Activated B cell treated with CpG ODN at 0.5 μM for 24 hours (primary cell): ENCODE results near the gene PHTF2. TPM values are rescaled to one million over a fixed set of nuclear protein-coding genes. Genes with fewer than 3 reads are reported as not detected.
"Not testable (repeated sequence)": the region's sequence is repeated elsewhere in the genome, so short reads cannot be mapped to it uniquely, and the experiment has no call there.

ENCODE experiments used
- ATAC-seq: fragments of 200-7000 bp; cut with Tn5 transposase; one replicate; pipeline ENCODE4 v1.10.0; 2021; ENCODE audit warnings: low read depth, mild to moderate bottlenecking, moderate library complexity
- CTCF ChIA-PET: fragments of 350-600 bp; sonication (Branson Sonifier 250); formaldehyde crosslinking; loops from one replicate; lab custom pipeline; 2021; ENCODE audit warnings: antibody characterized with exemption; lab: Charles Lee
- POLR2A ChIA-PET: fragments of 350-600 bp; sonication (Branson Sonifier 250); formaldehyde crosslinking; loops from one replicate; lab custom pipeline; 2021; ENCODE audit warnings: antibody characterized with exemption; lab: Charles Lee
- DNase-seq: peaks from one replicate; pipeline ENCODE4 v3.0.0; 2022
- H3K27ac Mint-ChIP-seq: one replicate; pipeline ENCODE4 v1.8.0; 2020; ENCODE audit warnings: mixed read lengths
- H3K27me3 Mint-ChIP-seq: one replicate; pipeline ENCODE4 v1.8.0; 2021; ENCODE audit warnings: mixed read lengths
- H3K36me3 Mint-ChIP-seq: one replicate; pipeline ENCODE4 v1.8.0; 2021; ENCODE audit warnings: low read depth, mixed read lengths
- H3K4me1 Mint-ChIP-seq: one replicate; pipeline ENCODE4 v1.8.0; 2021; ENCODE audit warnings: mixed read lengths
- H3K4me3 Mint-ChIP-seq: one replicate; pipeline ENCODE4 v1.8.0; 2020; ENCODE audit warnings: mild to moderate bottlenecking, mixed read lengths
- H3K9me3 Mint-ChIP-seq: one replicate; pipeline ENCODE4 v1.8.0; 2020; ENCODE audit warnings: mixed read lengths
- CTCF ChIP-seq: fragments of 200-600 bp; IDR thresholded peaks from one replicate; pipeline ENCODE4 v1.8.0; 2022; ENCODE audit warnings: antibody characterized with exemption, mild to moderate bottlenecking
- intact Hi-C: fragments of 100-400 bp; cut with micrococcal nuclease; formaldehyde crosslinking; loops from one replicate; pipeline ENCODE4 v1.15.1; 2024
- total RNA-seq: library from RNA; stranded (reverse); gene quantifications from 2 replicates; pipeline ENCODE4 v1.2.3, GENCODE V29; 2022

PHTF2 gene
- total RNA-seq, 1 donor from 2014 or later = 38.9 TPM

GRCh38 chr7:77833136-77833535 lies 34.6 kb downstream of the PHTF2 start:
- intact Hi-C loops = loop anchor here (1.0 kb wide), 1 partner anchor 9 kb away; no protein-coding TSS in a partner anchor

DNA sequence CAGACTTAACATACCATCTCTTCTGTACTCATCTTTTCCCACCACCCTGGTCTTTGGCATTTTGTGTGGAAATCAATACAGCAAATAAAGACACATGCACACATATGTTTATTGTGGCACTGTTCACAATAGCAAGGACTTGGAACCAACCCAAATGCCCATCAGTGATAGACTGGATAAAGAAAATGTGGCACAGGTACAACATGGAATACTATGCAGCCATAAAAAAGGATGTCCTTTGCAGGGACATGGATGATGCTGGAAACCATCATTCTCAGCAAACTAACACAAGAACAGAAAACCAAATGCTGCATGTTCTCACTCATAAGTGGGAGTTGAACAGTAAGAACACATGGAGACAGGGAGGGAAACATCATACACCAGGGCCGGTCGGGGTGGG lies 37.9 kb downstream of the PHTF2 start:
- not testable (repeated sequence) for H3K27ac Mint-ChIP-seq, H3K4me3 Mint-ChIP-seq, DNase-seq

More at GRCh38 chr7:77833136-77833535, 34.6 kb downstream of the PHTF2 start:
- POLR2A ChIA-PET = interaction anchor here (0.6 kb wide), 1 partner anchor 11 kb away, joined by 3 read pairs; no protein-coding TSS in a partner anchor
- H3K36me3 Mint-ChIP-seq = peaks cover 6% of the 10 kb centered on the region
- no peak overlapping the region for H3K4me3 Mint-ChIP-seq
- DNase-seq = no peak
- H3K4me1 Mint-ChIP-seq = peaks cover 80% of the 10 kb centered on the region
- no peak for TF ChIP-seq CTCF
- CTCF ChIA-PET = interaction anchor here (1.7 kb wide), 1 partner anchor 35 kb away, joined by 4 read pairs; the partner anchor contains the start of genes PHTF2 and TMEM60
- no peak overlapping the region for H3K27ac Mint-ChIP-seq
- no peak for ATAC-seq
- peaks cover 3% of the 10 kb centered on the region for H3K9me3 Mint-ChIP-seq
- no peaks in the 10 kb centered on the region for H3K27me3 Mint-ChIP-seq

GRCh38 chr7:77837275-77837674 lies 38.7 kb downstream of the PHTF2 start:
- Mint-ChIP-seq H3K36me3 (peaks cover 9% of the 10 kb centered on the region), H3K27ac (no peak overlapping the region), H3K9me3 (peaks cover 3% of the 10 kb centered on the region), H3K4me1 (peaks cover 67% of the 10 kb centered on the region), H3K4me3 (no peak overlapping the region), H3K27me3 (no peaks in the 10 kb centered on the region)
- DNase-seq = no peak
- TF ChIP-seq CTCF = no peak
- CTCF ChIA-PET = interaction anchor here (0.9 kb wide), 1 partner anchor 16 kb away, joined by 3 read pairs; no protein-coding TSS in a partner anchor
- ATAC-seq = no peak
- POLR2A ChIA-PET = interaction anchor here (1.0 to 1.1 kb wide), 2 partner anchors 9 to 13 kb away, joined by 4 read pairs; no protein-coding TSS in a partner anchor
- intact Hi-C loops = loop anchor here (5.0 kb wide), 1 partner anchor 40 kb away; the partner anchor contains the start of genes PHTF2 and TMEM60

More for the DNA sequence above, 37.9 kb downstream of the PHTF2 start:
- CTCF ChIA-PET, H3K9me3 Mint-ChIP-seq, H3K27me3 Mint-ChIP-seq, H3K36me3 Mint-ChIP-seq, ATAC-seq: not testable (repeated sequence)
- H3K4me1 Mint-ChIP-seq = peaks cover 72% of the 10 kb centered on the region
- intact Hi-C loops = loop anchor here (5.0 kb wide), 1 partner anchor 39 kb away; the partner anchor contains the start of genes PHTF2 and TMEM60
- POLR2A ChIA-PET = interaction anchor here (1.1 to 2.5 kb wide), 2 partner anchors 12 to 38 kb away, joined by 4 to 16 read pairs; partner anchors contain the start of genes PHTF2 and TMEM60

DNA sequence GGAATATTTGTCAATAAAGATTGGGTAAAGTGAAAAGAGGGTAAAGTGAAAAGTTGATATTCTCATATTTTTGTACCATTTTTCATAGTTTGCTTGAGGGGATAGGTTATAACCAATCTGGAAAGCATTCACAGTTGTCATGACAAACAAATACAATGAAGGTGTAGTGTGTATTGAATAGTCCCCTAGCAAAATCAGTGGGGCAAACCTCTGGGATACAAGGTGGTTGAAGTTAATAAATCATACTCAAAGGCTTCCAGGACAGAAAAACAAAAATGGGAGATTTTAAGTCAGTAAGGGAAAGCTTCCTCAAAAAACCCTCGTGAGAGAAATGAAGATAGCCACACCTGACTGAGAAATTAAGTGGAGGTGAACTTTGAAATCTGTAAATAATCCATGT lies 39.4 kb downstream of the PHTF2 start:
- H3K36me3 Mint-ChIP-seq = peaks cover 9% of the 10 kb centered on the region
- H3K4me1 Mint-ChIP-seq = peaks cover 67% of the 10 kb centered on the region
- TF ChIP-seq CTCF = no peak
- ATAC-seq = no peak
- peaks cover 3% of the 10 kb centered on the region for H3K9me3 Mint-ChIP-seq
- H3K4me3 Mint-ChIP-seq = no peak overlapping the region
- intact Hi-C loops = loop anchor here (2.0 to 5.0 kb wide), 3 partner anchors 13 to 41 kb away; partner anchors contain the start of genes PHTF2 and TMEM60
- H3K27ac Mint-ChIP-seq = no peak overlapping the region
- ChIA-PET POLR2A (no interaction called here), CTCF (no interaction called here)
- no peak for DNase-seq
- no peaks in the 10 kb centered on the region for H3K27me3 Mint-ChIP-seq

GRCh38 chr7:77838929-77839491 lies 40.4 kb downstream of the PHTF2 start:
- POLR2A ChIA-PET = no interaction called here
- peaks cover 62% of the 10 kb centered on the region for H3K4me1 Mint-ChIP-seq
- no peak for TF ChIP-seq CTCF
- H3K27ac Mint-ChIP-seq = peak overlapping the region; percentile 30
- ATAC-seq (no peak), DNase-seq (no peak)
- intact Hi-C loops = loop anchor here (2.0 to 5.0 kb wide), 3 partner anchors 14 to 42 kb away; partner anchors contain the start of genes PHTF2 and TMEM60
- H3K27me3 Mint-ChIP-seq = no peaks in the 10 kb centered on the region
- H3K36me3 Mint-ChIP-seq = peaks cover 15% of the 10 kb centered on the region
- peaks cover 3% of the 10 kb centered on the region for H3K9me3 Mint-ChIP-seq
- CTCF ChIA-PET = no interaction called here
- H3K4me3 Mint-ChIP-seq = no peak overlapping the region
